ENCODE results near the gene CCDC192. TPM values are rescaled to one million over a fixed set of nuclear protein-coding genes. Genes with fewer than 3 reads are reported as not detected.

The CCDC192 gene
- total and polyA plus RNA-seq, 10 of the 15 experiments (the other 5 are each of a cell fraction or from before 2014, with no cell fraction given) = 0.20 to 0.79 (median 0.32) TPM; not detected in 4

DNA sequence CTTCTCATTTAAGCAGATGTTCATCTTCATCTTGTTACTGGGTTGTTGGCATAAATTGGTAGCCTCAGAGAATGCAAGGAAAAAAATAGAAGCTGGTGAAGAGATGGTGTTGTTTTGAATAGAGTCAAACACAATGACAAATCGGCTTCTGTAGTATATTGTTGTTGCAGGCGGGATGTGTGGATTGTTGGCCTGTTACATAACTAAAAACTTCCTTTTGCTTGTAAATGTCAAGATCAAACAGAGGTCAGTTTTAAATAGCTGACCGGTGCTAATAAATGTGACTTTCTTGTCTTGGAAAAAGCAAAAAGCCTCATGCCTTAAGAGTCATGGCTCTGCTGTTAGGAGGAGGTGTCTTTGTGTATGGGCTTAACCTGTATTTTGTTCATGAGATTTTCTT is 59.2 kb downstream of the CCDC192 start (continued):
- TF ChIP-seq GABPA (IDR thresholded peaks at IDR 0.05; ENCODE audit: low read depth) = no peak
- TF ChIP-seq, protein P1, sequence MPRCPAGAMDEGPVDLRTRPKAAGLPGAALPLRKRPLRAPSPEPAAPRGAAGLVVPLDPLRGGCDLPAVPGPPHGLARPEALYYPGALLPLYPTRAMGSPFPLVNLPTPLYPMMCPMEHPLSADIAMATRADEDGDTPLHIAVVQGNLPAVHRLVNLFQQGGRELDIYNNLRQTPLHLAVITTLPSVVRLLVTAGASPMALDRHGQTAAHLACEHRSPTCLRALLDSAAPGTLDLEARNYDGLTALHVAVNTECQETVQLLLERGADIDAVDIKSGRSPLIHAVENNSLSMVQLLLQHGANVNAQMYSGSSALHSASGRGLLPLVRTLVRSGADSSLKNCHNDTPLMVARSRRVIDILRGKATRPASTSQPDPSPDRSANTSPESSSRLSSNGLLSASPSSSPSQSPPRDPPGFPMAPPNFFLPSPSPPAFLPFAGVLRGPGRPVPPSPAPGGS (IDR thresholded peaks at IDR 0.05; ENCODE audit: borderline replicate concordance, insufficient read depth, low read depth, low read length, poor library complexity, severe bottlenecking) = no peak
- no peak for TF ChIP-seq LARP7 (IDR thresholded peaks at IDR 0.05)
- TF ChIP-seq NFIC (IDR thresholded peaks at IDR 0.05; ENCODE audit: low read depth, low read length) = no peak
- TF ChIP-seq, protein P2, sequence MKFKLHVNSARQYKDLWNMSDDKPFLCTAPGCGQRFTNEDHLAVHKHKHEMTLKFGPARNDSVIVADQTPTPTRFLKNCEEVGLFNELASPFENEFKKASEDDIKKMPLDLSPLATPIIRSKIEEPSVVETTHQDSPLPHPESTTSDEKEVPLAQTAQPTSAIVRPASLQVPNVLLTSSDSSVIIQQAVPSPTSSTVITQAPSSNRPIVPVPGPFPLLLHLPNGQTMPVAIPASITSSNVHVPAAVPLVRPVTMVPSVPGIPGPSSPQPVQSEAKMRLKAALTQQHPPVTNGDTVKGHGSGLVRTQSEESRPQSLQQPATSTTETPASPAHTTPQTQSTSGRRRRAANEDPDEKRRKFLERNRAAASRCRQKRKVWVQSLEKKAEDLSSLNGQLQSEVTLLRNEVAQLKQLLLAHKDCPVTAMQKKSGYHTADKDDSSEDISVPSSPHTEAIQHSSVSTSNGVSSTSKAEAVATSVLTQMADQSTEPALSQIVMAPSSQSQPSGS (IDR thresholded peaks at IDR 0.05; ENCODE audit: low read length) = no peak

DNA sequence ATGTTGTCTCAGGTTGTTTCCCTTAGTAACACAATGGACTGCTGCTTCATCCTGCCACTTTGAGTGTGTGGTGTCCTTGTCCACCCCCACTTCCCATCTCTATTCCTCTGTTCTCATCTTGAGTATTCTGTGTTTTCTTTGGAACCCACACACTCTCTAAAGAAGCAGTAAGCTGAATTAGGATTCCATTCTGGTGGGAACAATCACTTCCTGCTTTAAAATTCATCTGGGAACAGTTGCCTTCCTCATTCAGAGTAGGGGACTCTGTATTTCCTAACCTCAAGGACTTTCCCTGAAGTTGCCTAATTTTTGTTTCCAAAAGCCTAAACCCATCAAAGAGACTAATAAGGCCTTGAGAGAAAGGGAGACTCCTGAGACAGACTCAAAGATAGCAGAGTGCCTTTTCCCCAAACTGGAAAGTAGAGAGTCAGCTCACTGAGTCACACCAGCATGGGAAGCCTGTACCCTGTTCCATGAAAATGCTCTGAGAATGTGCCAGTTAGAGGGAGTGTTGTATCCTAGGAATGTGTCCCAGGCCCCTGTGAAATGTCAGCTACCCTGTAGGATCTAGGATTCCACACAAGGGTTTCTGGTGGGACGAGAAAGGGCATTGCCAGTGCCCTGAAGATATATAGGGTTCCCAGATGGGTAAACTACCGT is 63.6 kb downstream of the CCDC192 start:
- no peak overlapping the region for H3K27ac ChIP-seq (ENCODE audit: control insufficient read depth, insufficient read depth)
- SMC1A ChIA-PET (ENCODE audit: uncharacterized antibody, unreplicated experiment) = interaction anchor here (0.6 kb wide), 1 partner anchor 180 kb away, joined by 3 read pairs; no protein-coding TSS in a partner anchor
- ATAC-seq = no peak
- no TSS peak for BruUV-seq (replicated peaks)
- no peak overlapping the region for H3K4me3 ChIP-seq
- RAD21 ChIA-PET (ENCODE audit: unreplicated experiment) = no interaction called here
- in situ Hi-C loops (cut with MboI) (no loop called here), intact Hi-C loops (cut with micrococcal nuclease; ENCODE audit: unreplicated experiment) (no loop called here)
- no peak overlapping the region for H2AFZ ChIP-seq (ENCODE audit: control insufficient read depth, low read depth, low read length)
- CTCF ChIA-PET = no interaction called here
- H4K20me1 ChIP-seq (ENCODE audit: control insufficient read depth, insufficient read depth) = no peaks in the 10 kb centered on the region
- H3K9ac ChIP-seq (ENCODE audit: control insufficient read depth, insufficient read depth, low read length) = no peak overlapping the region
- no peak for DNase-seq (ENCODE audit: low read depth, low spot score)
- H3K4me1 ChIP-seq (ENCODE audit: control insufficient read depth, insufficient read depth, low read length) = no peaks in the 10 kb centered on the region
- no peak overlapping the region for H3K4me2 ChIP-seq (ENCODE audit: control insufficient read depth, insufficient read depth)
- H3K79me2 ChIP-seq (ENCODE audit: control insufficient read depth, insufficient read depth, low read length) = no peaks in the 10 kb centered on the region
- no peaks in the 10 kb centered on the region for H3K27me3 ChIP-seq (replicated peaks in 1 of 2; ENCODE audit: control insufficient read depth in 2 of 2, insufficient read depth in 2 of 2, low read length in 1 of 2)
- POLR2A ChIA-PET = no interaction called here
- 3% methylated on average over 2 of the region's 2 CpGs for WGBS (ENCODE audit: insufficient coverage, insufficient replicate concordance, low lambda C conversion rate, missing lambda C conversion rate)
- no peak for FAIRE-seq
- H3K36me3 ChIP-seq (ENCODE audit: control insufficient read depth in 2 of 2, insufficient read depth in 2 of 2, low read length in 1 of 2) = no peaks in the 10 kb centered on the region
- H3K9me3 ChIP-seq (replicated peaks; ENCODE audit: control insufficient read depth, insufficient read depth, low read length) = no peaks in the 10 kb centered on the region
- no peak for TF ChIP-seq RB1 (IDR thresholded peaks at IDR 0.05; ENCODE audit: borderline replicate concordance)
- TF ChIP-seq HDAC2 (IDR thresholded peaks at IDR 0.05) = no peak
- TF ChIP-seq JUNB (IDR thresholded peaks at IDR 0.05) = no peak
- no peak for TF ChIP-seq SMARCA5 (IDR thresholded peaks at IDR 0.05)
- TF ChIP-seq, protein P3, sequence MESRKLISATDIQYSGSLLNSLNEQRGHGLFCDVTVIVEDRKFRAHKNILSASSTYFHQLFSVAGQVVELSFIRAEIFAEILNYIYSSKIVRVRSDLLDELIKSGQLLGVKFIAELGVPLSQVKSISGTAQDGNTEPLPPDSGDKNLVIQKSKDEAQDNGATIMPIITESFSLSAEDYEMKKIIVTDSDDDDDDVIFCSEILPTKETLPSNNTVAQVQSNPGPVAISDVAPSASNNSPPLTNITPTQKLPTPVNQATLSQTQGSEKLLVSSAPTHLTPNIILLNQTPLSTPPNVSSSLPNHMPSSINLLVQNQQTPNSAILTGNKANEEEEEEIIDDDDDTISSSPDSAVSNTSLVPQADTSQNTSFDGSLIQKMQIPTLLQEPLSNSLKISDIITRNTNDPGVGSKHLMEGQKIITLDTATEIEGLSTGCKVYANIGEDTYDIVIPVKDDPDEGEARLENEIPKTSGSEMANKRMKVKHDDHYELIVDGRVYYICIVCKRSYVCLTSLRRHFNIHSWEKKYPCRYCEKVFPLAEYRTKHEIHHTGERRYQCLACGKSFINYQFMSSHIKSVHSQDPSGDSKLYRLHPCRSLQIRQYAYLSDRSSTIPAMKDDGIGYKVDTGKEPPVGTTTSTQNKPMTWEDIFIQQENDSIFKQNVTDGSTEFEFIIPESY (IDR thresholded peaks at IDR 0.05) = no peak
- no peak for TF ChIP-seq EP300 (IDR thresholded peaks at IDR 0.05; ENCODE audit: borderline replicate concordance in 1 of 2, control insufficient read depth in 1 of 2, low read depth in 2 of 2, low read length in 2 of 2)
- TF ChIP-seq, protein P4, sequence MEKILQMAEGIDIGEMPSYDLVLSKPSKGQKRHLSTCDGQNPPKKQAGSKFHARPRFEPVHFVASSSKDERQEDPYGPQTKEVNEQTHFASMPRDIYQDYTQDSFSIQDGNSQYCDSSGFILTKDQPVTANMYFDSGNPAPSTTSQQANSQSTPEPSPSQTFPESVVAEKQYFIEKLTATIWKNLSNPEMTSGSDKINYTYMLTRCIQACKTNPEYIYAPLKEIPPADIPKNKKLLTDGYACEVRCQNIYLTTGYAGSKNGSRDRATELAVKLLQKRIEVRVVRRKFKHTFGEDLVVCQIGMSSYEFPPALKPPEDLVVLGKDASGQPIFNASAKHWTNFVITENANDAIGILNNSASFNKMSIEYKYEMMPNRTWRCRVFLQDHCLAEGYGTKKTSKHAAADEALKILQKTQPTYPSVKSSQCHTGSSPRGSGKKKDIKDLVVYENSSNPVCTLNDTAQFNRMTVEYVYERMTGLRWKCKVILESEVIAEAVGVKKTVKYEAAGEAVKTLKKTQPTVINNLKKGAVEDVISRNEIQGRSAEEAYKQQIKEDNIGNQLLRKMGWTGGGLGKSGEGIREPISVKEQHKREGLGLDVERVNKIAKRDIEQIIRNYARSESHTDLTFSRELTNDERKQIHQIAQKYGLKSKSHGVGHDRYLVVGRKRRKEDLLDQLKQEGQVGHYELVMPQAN (conservative IDR thresholded peaks at IDR 0.05) = no peak

Measured in GM12878 (cell line).